Trophoblast cell (in vitro differentiated cells and primary cell): ENCODE data around the gene USP6.
"Not testable (repeated sequence)": the region's sequence is repeated elsewhere in the genome, so short reads cannot be mapped to it uniquely, and the experiment has no call there.

Experiments
- DNase-seq, 2 donors: peaks; one replicate each; pipeline ENCODE4 v3.0.0-alpha.2; 2016
- H2AFZ ChIP-seq: 2 replicates; pipeline ENCODE4 v1.6.1; 2013; ENCODE audit warnings: low read length, moderate library complexity, mild to moderate bottlenecking; ENCODE audit not compliant: insufficient read depth, poor library complexity
- H2AK5ac ChIP-seq: 2 replicates; pipeline ENCODE4 v1.6.1; 2013; ENCODE audit warnings: mild to moderate bottlenecking, low read length
- H2BK120ac ChIP-seq: 2 replicates; pipeline ENCODE4 v1.6.1; 2013; ENCODE audit warnings: low read length, mild to moderate bottlenecking, moderate library complexity; ENCODE audit not compliant: insufficient read depth, poor library complexity
- H2BK12ac ChIP-seq: 2 replicates; pipeline ENCODE4 v1.6.1; 2013; ENCODE audit warnings: mild to moderate bottlenecking, low read length, moderate library complexity
- H2BK5ac ChIP-seq: 2 replicates; pipeline ENCODE4 v1.6.1; 2013; ENCODE audit warnings: low read length, low read depth, moderate library complexity, mild to moderate bottlenecking; ENCODE audit not compliant: poor library complexity
- H3K14ac ChIP-seq: 2 replicates; pipeline ENCODE4 v1.6.1; 2013; ENCODE audit warnings: mild to moderate bottlenecking, low read length
- H3K18ac ChIP-seq: 2 replicates; pipeline ENCODE4 v1.6.1; 2013; ENCODE audit warnings: mild to moderate bottlenecking, low read length
- H3K23ac ChIP-seq: 2 replicates; pipeline ENCODE4 v1.6.1; 2013; ENCODE audit warnings: low read length
- H3K27ac ChIP-seq: 2 replicates; pipeline ENCODE4 v1.5.1; 2013; ENCODE audit warnings: low read depth, mild to moderate bottlenecking, inconsistent platforms, low read length, moderate library complexity
- H3K27me3 ChIP-seq: 2 replicates; pipeline ENCODE4 v1.6.1; 2013; ENCODE audit warnings: inconsistent platforms, mild to moderate bottlenecking, low read length, moderate library complexity; ENCODE audit not compliant: insufficient read depth
- H3K36me3 ChIP-seq, 2 experiments: 1 replicate in 1 of 2; 2 replicates in 1 of 2; pipeline ENCODE4 v1.6.1; 2013; ENCODE audit warnings: low read length in 2 of 2, mild to moderate bottlenecking in 2 of 2, moderate library complexity in 1 of 2; ENCODE audit not compliant: insufficient read depth in 2 of 2, control insufficient read depth in 1 of 2
- H3K4ac ChIP-seq: 2 replicates; pipeline ENCODE4 v1.6.1; 2013; ENCODE audit warnings: low read depth, mild to moderate bottlenecking, low read length, moderate library complexity
- H3K4me1 ChIP-seq, 2 experiments: 1 replicate in 1 of 2; 2 replicates in 1 of 2; pipeline ENCODE4 v1.6.1; 2013; ENCODE audit warnings: low read length in 2 of 2, mild to moderate bottlenecking in 2 of 2, moderate library complexity in 1 of 2; ENCODE audit not compliant: insufficient read depth in 2 of 2, control insufficient read depth in 1 of 2
- H3K4me2 ChIP-seq: 2 replicates; pipeline ENCODE4 v1.6.1; 2013; ENCODE audit warnings: inconsistent platforms, mild to moderate bottlenecking, low read length, moderate library complexity
- H3K4me3 ChIP-seq: 2 replicates; pipeline ENCODE4 v1.5.1; 2013; ENCODE audit warnings: mild to moderate bottlenecking, low read depth, low read length, inconsistent platforms
- H3K79me1 ChIP-seq: one replicate; pipeline ENCODE4 v1.6.1; 2013; ENCODE audit warnings: low read length
- H3K79me2 ChIP-seq: 2 replicates; pipeline ENCODE4 v1.6.1; 2013; ENCODE audit warnings: low read length, mild to moderate bottlenecking; ENCODE audit not compliant: control insufficient read depth, insufficient read depth, poor library complexity
- H3K9ac ChIP-seq: 2 replicates; pipeline ENCODE4 v1.6.1; 2013; ENCODE audit warnings: mild to moderate bottlenecking, low read length
- H3K9me3 ChIP-seq: 2 replicates; pipeline ENCODE4 v1.6.1; 2013; ENCODE audit warnings: low read depth, mild to moderate bottlenecking, control low read depth, inconsistent platforms, low read length; ENCODE audit not compliant: insufficient read depth
- H4K12ac ChIP-seq: 2 replicates; pipeline ENCODE4 v1.6.1; 2013; ENCODE audit warnings: low read depth, mild to moderate bottlenecking, low read length, moderate library complexity
- H4K8ac ChIP-seq: 2 replicates; pipeline ENCODE4 v1.6.1; 2013; ENCODE audit warnings: low read depth, mild to moderate bottlenecking, low read length, moderate library complexity
- H4K91ac ChIP-seq: one replicate; pipeline ENCODE4 v1.6.1; 2013; ENCODE audit warnings: low read depth, mild to moderate bottlenecking, low read length, moderate library complexity
- WGBS: extraction: QIAGEN DNeasy Blood & Tissue Kit; methylation state at CpG from one replicate; pipeline ENCODE4 v1.1.7; 2013; ENCODE audit warnings: missing lambda C conversion rate; ENCODE audit not compliant: insufficient read length, insufficient coverage; ENCODE audit errors: extremely low coverage; 5-methylcytosine and 5-hydroxymethylcytosine counted together

Gene USP6

GRCh38 chr17:5137511-5138197 is 21.8 kb downstream of the USP6 start:
- H3K27ac ChIP-seq, result not testable (repeated sequence)
- no CpG with 5 or more reads among the region's 15 CpGs for WGBS

GRCh38 chr17:5138198-5138544 is 22.3 kb downstream of the USP6 start:
- H3K4me1 ChIP-seq, H2AFZ ChIP-seq, H3K9ac ChIP-seq, H3K23ac ChIP-seq, H2BK12ac ChIP-seq, H3K4me2 ChIP-seq, H3K79me2 ChIP-seq, H3K36me3 ChIP-seq, H3K27me3 ChIP-seq, H3K79me1 ChIP-seq, DNase-seq, H3K27ac ChIP-seq, H4K8ac ChIP-seq, H2BK5ac ChIP-seq, H3K14ac ChIP-seq, H4K91ac ChIP-seq, H3K4me3 ChIP-seq, H4K12ac ChIP-seq, H2AK5ac ChIP-seq, H2BK120ac ChIP-seq, H3K18ac ChIP-seq, H3K4ac ChIP-seq: not testable (repeated sequence)
- WGBS, result no CpG with 5 or more reads among the region's 9 CpGs
- peaks cover 14% of the 10 kb centered on the region for H3K9me3 ChIP-seq

More at GRCh38 chr17:5137511-5138197, 21.8 kb downstream of the USP6 start:
- not testable (repeated sequence) for H3K4me3 ChIP-seq, H3K4me1 ChIP-seq, H3K79me2 ChIP-seq, H3K23ac ChIP-seq, H4K12ac ChIP-seq, H3K27me3 ChIP-seq, DNase-seq, H3K4me2 ChIP-seq, H4K91ac ChIP-seq, H3K9ac ChIP-seq, H2BK12ac ChIP-seq, H2BK120ac ChIP-seq, H3K79me1 ChIP-seq, H3K4ac ChIP-seq, H3K36me3 ChIP-seq, H3K18ac ChIP-seq, H3K14ac ChIP-seq, H4K8ac ChIP-seq, H2BK5ac ChIP-seq, H2AK5ac ChIP-seq, H2AFZ ChIP-seq
- peaks cover 14% of the 10 kb centered on the region for H3K9me3 ChIP-seq

- WGBS, result no CpG with 5 or more reads among the region's 24 CpGs
Measured at GRCh38 chr17:5138616-5139457, 23.0 kb downstream of the USP6 start.

GRCh38 chr17:5139458-5139732 is 23.6 kb downstream of the USP6 start:
- no peak overlapping the region for H3K23ac ChIP-seq
- H4K12ac ChIP-seq, result no peak overlapping the region
- no peak overlapping the region for H2AFZ ChIP-seq
- no peak overlapping the region for H3K4me3 ChIP-seq
- H3K18ac ChIP-seq, result no peak overlapping the region
- no peak overlapping the region for H3K27ac ChIP-seq
- H2BK5ac ChIP-seq, result no peak overlapping the region
- no peak overlapping the region for H3K9ac ChIP-seq
- DNase-seq, result no peak
- H3K27me3 ChIP-seq, result no peaks in the 10 kb centered on the region
- H3K9me3 ChIP-seq, result peaks cover 10% of the 10 kb centered on the region
- H3K79me1 ChIP-seq, result no peaks in the 10 kb centered on the region
- no peaks in the 10 kb centered on the region for H3K36me3 ChIP-seq
- H3K79me2 ChIP-seq, result no peaks in the 10 kb centered on the region
- no peak overlapping the region for H2BK120ac ChIP-seq
- no peak overlapping the region for H3K4ac ChIP-seq
- no peak overlapping the region for H4K91ac ChIP-seq
- WGBS, result no CpG with 5 or more reads among the region's 5 CpGs
- H3K14ac ChIP-seq, result no peak overlapping the region
- H2BK12ac ChIP-seq, result no peak overlapping the region
- H3K4me1 ChIP-seq, result no peaks in the 10 kb centered on the region
- H3K4me2 ChIP-seq, result no peak overlapping the region
- H2AK5ac ChIP-seq, result no peak overlapping the region
- no peak overlapping the region for H4K8ac ChIP-seq

More at GRCh38 chr17:5138616-5139457, 23.0 kb downstream of the USP6 start:
- Histone ChIP-seq H3K79me1 (no peaks in the 10 kb centered on the region), H3K4me2 (no peak overlapping the region), H3K27me3 (no peaks in the 10 kb centered on the region), H2BK12ac (no peak overlapping the region), H3K4ac (no peak overlapping the region), H3K18ac (no peak overlapping the region), H3K14ac (no peak overlapping the region), H2BK5ac (no peak overlapping the region), H3K27ac (no peak overlapping the region), H3K23ac (no peak overlapping the region), H4K12ac (no peak overlapping the region), H3K4me1 (no peaks in the 10 kb centered on the region), H2AFZ (no peak overlapping the region), H3K9ac (no peak overlapping the region), H3K9me3 (peaks cover 14% of the 10 kb centered on the region), H2BK120ac (no peak overlapping the region), H4K8ac (no peak overlapping the region), H4K91ac (no peak overlapping the region), H3K4me3 (no peak overlapping the region), H3K36me3 (no peaks in the 10 kb centered on the region), H3K79me2 (no peaks in the 10 kb centered on the region), H2AK5ac (no peak overlapping the region)
- DNase-seq, result no peak
